NCI-H1694 (cell line): ENCODE measurements around the gene ITGA5.
"Not testable (repeated sequence)": the region's sequence is repeated elsewhere in the genome, so short reads cannot be mapped to it uniquely, and the experiment has no call there.

Experiments used
- DNase-seq: peaks from one replicate; lab custom pipeline; 2025; lab: John Stamatoyannopoulos, UW

The ITGA5 gene

GRCh38 chr12:54370171-54370730, 48.8 kb downstream of the ITGA5 start:
- no peak for DNase-seq

DNA sequence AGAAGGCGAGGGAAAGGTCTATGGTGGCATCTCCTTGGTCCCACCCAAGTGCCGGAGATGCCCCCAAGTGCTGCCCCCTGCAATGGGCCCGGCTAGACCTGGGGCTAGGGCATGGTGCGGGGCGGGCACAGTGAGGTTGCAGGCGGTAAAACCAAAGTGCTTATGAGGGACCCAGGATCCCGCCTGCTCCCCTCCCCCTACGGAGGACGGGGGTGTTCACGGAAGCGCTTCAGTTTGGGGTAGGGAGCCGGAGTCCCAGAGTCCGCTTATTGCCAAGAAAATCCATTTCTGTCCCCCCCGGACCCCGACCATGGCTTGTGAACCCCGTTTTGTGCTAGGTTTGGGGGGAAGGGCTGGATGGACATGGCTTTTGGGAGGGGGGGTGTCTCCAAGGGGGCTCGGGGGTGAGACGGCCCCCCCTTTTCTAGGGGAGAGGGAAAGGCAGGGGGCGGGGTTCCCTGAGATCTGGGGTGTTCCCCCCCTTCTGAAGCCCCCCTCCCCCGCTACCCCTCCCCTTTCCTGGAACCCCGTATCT, 49.4 kb downstream of the ITGA5 start:
- DNase-seq, result no peak

GRCh38 chr12:54368709-54369596, 50.1 kb downstream of the ITGA5 start:
- peak; percentile 64 for DNase-seq

DNA sequence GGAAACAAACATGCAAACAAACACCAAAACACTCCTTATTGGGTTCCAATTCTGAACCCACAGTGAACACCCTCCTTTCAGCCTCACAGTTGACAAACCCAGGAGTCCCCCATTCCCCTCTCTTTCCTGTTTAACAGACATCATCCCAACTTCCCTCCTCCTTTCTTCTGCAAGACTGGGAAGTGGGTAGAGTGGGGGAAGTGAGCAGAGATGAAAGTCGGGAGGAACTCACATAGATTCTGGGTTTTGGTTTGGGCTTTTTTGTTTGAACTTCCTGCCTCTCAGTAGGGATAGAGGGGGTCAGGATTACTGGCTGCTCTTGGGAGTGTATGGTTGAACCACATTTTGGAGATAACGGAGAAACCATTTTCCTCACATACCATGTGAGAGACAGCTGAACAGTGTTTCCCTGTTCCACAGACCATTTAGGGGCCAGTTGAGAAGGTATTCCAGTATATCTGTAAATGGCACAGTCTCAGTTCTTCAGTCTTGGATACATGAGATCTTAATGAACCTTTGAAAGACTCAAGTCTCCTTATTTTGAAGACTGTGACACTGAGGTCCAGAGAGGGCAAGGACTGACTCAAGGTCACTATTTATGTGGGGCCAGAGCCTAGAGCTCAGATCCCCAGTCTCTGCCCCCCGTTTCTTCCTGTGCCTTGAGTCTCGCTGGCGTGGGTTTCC, 50.9 kb downstream of the ITGA5 start:
- DNase-seq, result no peak

GRCh38 chr12:54364413-54364812, 54.7 kb downstream of the ITGA5 start, which contains the start of gene GPR84:
Gene GPR84, minus strand, starts transcription at chr12:54364486. Its CDS starts 635 bp downstream, at chr12:54363851.
- DNase-seq, result no peak

- DNase-seq, result no peak
Measured at GRCh38 chr12:54363618-54364017, 55.4 kb downstream of the ITGA5 start.

- no peak for DNase-seq
Measured at GRCh38 chr12:54363047-54363446, 56.0 kb downstream of the ITGA5 start.

DNA sequence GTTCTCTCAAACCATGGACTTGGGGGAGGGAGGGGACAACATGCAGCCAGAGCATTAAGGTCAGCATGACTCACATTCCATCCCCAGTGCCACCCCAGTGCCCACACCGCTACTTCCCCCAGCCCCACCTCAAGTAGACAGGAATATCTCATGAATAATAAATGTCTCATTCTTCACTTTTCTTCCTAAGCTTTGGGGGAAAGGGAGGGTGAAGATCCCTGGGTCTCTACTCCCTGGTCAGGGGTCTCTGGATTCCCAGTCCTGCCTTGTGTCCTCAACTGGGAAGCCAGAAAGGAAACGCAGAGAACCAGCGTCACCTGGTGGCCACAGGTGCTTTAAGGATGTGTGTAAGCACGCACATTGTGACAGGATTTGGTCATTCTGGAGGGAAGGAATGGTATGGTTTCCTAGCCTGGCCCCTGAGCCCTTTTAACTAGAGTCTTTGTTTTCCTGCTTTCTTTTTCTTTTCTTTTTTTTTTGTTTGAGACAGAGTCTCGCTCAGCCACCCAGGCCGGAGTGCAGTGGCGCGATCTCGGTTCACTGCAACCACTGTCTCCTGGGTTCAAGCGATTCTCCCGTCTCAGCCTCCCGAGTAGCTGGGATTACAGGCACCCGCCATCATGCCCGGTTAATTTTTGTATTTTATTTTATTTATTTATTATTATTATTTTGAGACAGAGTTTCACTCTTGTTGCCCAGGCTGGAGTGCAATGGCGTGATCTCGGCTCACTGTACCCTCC, 58.2 kb downstream of the ITGA5 start:
- peak; percentile 90 for DNase-seq

DNA sequence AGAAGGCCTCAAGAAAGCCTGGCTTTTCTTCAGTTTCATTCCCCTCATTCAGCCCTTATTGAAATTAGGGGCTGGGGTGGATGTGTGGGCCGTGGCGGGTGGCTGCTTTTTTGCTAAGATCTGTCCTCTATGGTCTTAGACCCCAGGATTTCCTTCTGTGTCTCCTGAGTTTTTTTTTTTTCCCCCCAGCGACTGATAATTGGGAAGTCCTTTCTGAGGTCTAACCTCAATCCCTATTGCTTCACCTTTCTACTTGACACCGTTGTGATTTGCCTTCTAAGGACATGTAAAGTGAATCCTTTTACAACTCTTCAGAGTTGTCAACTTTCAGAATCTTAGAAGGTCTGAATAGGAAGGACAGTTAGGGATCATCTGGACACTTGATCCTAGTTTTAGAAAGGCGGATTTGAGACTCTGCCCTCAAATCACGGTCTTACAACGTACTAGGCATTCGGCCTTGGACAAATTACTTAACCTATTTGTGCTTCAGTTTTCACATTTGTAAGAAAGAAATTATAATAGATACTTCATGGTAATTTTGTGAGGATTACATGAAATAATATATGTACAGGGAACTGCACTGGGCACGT, 59.2 kb downstream of the ITGA5 start:
- DNase-seq, result no peak

GRCh38 chr12:54358945-54359761, 59.9 kb downstream of the ITGA5 start:
- DNase-seq, result peak; percentile 98

DNA sequence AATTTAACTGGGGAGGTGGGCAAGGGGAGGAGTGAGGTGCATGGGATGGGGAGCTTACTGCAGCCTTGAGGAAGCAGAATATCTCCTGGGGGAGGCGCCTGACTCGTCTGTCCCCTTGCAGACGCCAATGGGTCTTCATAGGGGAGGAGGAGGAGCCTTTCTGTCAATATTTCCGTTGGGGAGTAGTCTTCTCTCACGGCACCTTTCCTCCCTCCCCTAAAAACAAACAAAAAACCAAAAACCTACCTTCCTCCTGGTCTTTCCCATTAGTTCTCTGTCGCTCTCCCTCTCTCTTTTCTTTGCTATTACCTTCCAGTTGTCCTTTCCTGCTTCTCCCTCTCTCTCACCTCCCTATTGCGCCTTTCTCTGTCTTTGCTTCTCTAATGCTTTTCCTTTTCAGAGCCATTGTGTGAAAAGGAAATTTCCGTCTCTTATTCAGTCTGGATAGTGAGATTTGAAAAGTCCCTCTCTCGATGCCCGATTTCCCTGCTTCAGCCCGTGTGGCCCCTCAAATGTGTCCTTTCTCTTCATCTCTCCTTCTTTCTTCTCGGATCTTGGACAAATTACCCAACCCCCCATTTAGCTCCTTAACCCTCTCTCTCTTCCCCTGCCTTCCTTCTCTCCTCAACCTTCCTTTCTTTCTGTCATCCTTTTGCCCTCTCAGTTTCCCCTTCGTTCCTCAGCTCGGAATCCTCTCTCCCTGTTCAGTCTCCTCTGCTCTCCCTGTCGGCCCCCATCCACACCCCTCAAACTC, 60.7 kb downstream of the ITGA5 start:
- peak; percentile 38 for DNase-seq

- DNase-seq, result no peak
Measured at GRCh38 chr12:54357506-54358190, 61.4 kb downstream of the ITGA5 start.

DNA sequence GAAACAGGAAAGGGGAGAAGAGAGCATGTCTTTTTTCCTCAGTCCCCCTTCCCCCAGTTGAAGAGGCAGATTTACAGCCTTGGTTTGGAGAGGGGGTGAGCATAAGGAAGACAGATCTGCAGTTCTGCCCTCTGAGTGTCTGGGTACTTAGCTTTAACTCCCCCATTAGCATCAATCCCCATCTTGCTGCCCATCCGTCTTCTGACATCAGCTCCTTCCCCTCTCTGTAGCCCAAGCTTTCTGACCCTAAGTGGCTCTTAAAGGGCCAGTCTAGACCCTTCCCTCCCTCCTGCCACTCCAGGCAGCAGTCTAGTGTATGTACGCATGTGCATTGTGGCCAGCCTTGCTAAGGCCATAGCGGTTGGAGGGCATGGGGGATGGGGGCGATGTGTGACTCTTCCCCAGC, 62.1 kb downstream of the ITGA5 start:
- no peak for DNase-seq

DNA sequence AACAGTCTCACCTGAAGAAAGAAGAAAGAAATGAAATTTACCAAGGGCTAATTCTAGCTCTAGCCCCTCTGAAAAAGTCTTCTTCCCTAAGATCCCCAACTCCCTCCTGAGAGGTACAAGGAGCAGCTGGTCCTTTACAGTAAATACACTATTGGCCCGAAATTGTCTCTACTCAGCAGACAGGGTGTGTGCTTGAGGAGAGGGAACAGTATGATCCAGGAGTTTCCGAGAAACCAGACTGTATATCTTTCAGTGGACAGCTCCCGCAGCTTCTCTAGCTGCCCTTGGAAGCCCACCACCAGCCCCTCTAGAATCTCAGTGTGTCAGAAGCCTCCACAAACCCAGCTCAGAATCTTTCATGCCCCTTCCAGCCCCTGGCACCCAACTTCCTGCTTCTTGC, 62.8 kb downstream of the ITGA5 start:
- DNase-seq, result no peak

- no peak for DNase-seq
Measured at GRCh38 chr12:54355104-54355815, 63.8 kb downstream of the ITGA5 start.

- DNase-seq, result not testable (repeated sequence)
Measured at GRCh38 chr12:54354271-54354670, 64.8 kb downstream of the ITGA5 start.

- peak; percentile 14 for DNase-seq
Measured at GRCh38 chr12:54352891-54353874, 65.9 kb downstream of the ITGA5 start.
